ENCODE data around the gene PIGS.
"Not testable (repeated sequence)": the region's sequence is repeated elsewhere in the genome, so short reads cannot be mapped to it uniquely, and the experiment has no call there.

PIGS gene

DNA sequence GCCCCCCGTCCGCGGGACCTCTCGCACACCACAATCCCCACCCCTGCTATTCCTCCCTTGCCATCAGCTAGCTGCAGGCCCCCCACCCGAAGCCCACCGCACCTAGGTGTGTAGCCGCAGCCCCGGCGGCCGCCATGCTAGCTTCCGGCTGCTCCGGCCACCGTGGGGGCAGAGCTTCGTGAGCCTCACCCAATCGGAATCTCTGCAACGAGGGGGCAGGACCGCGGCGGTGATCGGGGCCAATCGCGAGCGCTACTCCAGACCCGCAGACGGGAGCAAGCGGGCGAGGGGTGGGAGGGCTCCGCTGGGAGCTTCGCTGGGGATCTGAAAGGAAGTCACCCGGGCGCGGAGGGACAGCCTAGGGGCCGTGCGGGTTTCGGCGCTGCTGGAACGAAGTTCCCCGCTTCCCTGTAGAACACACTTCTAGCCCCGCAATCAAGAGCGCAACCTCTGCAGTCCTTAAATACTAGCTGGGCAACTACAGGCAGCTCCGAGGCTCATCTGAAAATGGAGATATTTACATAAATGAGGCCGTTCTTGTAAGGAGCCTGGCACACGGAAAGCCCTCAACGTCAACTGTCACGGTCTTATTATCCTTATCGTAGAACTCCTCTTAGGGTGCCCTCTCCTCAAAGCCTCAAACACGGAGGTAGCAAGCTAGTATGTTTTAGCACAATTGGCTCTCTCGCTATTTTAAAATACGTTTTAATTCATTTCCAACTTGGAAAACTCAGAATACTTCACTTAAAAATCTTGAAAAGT is at the start of gene PIGS:
TSS of gene PIGS (minus strand) at position 164 of the 762 bp plus-strand sequence. CDS start at position 136, 28 bp downstream.
- peak; percentile 97 for DNase-seq

DNA sequence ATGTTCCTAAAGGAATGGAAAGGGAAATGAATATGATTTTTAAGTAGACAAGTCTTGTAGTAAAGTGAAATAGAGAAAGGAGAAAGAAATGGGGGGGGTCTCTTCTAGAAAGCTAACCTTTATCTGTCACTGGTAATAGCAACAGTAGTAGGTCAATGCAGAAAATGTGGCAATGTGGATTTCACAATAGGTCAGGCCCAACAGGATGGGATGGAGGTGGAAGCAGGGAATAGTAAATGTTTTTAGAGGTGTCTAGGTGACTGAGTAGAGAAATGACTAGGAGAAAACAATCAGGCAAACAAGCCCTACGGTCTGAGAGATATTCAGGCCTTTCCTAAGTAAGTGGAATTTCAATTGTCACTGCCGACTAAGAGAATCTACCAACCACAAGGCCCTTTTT is 48.7 kb upstream of the PIGS start:
- no peak for DNase-seq

- no peak for DNase-seq
Observed at GRCh38 chr17:28618464-28618863, 47.1 kb upstream of the PIGS start.

GRCh38 chr17:28616281-28616680 is 45.0 kb upstream of the PIGS start:
- no peak for DNase-seq

DNA sequence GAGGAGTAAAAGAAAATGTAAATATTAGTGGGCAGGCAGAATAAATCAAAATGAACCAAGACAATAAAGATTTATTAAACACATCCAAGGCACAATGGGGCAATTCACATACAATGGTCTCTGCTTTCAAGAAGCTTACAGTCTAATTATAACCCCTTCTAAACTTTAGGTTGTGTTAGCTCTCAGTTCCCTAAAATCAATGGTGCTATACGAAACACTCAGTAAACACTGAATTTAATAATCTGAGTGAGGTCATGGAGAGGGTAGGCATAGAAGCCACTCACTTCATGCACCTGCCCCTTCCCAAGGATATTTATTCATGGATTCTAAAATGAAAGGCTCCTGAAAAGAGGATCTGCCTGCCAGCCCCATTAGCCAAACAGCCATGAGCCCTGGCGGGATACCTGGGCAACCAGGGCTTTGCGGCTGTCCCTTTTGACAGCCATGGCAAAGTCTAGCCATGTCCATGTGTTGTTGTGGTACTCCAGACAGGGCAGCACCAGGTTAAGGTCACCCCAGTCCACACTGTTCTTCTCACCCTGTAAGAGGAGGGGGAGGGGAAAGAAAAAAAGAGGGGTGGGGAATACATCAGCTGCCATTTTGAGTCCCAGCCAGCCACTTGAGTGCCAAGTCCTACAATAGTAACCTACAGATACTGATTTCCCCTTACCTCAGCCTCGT is 44.1 kb upstream of the PIGS start:
- DNase-seq = no peak

DNA sequence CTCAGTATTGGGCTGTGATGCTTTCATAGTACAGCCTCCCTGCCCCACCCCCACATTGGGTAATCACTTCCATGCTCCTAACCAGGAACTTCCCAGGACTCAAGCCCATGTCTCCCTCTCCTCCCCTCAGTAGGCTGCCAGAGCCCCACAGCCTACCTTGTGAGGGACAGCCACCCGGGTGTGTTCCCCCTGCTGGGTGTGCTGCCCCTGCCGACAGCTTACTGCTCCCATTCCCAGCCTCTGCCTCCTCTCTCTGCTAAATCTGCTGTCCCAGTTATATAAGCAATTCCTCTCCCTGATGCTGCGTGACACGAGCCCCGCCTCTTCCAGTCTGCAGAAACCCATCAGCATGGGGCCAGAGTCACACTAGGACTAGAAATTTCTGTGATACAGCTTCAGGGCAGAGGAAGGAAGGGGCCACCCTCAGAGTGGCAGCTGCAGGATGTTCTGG is 42.6 kb upstream of the PIGS start, which contains the start of gene RSKR:
TSS of gene RSKR (minus strand) at position 255 of the 451 bp plus-strand sequence. CDS start at position 231, 24 bp downstream.
- DNase-seq = no peak

DNA sequence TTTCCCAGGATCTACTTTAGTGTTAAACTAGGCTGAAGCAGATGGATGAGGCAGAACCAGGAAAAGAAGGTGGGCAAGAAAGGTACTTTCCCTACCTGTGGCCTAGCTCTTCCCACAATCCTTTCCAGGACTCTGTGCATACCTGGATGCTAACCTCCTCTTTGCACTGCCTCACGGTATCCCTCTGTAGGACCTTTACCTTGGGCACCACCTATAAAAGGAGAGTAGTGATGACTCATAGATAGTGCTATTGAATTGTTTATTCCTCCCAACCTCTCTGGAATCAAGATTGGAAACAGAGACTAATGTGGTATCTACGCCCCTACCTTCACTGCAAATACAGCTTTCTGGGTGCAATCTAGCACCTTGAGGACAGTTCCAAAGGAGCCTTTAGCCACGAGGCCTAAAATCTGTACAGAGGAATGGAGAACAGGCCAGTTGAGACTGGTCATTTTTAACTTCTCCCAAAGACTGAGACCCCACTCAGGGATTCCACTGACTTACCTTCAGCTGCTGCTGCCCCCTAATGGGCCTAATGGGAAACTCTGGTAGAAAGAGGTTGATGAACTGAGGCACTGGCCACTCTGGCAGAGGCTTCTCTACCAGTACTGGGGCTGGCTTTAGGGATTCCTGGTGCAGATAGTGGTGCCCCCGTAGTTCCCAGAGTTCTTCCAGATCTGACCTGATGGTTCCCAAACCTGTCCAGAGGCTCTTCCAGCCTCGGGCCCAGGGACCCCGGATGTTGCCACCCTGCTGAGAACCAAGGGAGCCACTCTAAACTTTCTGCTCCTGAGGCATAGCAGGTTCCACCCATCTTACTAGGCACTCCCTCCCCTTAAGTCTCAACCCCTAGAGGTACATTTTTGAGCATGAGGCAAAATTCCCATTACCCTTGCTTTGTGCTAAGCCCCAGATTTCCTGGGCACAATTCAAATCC is 41.9 kb upstream of the PIGS start:
- DNase-seq = peak; percentile 55

DNA sequence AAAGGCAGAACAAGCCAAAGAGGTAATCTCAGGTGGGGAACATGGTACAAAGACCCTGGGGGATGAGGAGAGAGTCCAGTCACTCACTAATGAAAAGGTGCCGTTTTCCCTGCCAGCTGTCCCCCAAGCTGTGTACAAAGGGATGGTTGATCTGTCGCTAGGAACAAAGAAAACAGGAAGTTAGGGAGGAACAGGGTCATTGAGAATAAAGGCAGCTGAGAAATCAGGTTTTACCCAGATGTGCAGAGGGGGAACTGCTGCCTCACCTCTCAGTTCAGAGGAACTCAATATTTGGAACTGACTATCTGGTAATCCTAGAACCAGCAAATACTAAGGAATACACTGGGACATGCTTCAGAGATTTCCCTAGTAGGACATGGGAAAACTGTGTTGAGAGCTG is 41.2 kb upstream of the PIGS start:
- no peak for DNase-seq

GRCh38 chr17:28610376-28610775 is 39.1 kb upstream of the PIGS start:
- no peak for DNase-seq

DNA sequence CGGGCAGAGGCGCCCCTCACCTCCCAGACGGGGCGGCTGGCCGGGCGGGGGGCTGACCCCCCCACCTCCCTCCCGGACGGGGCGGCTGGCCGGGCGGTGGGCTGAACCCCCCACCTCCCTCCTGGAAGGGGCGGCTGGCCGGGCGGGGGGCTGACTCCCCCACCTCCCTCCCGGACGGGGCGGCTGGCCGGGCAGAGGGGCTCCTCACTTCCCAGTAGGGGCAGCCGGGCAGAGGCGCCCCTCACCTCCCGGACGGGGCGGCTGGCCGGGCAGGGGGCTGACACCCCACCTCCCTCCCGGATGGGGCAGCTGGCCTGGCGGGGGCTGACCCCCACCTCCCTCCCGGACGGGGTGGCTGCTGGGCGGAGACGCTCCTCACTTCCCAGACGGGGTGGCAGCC is 32.7 kb upstream of the PIGS start:
- DNase-seq = not testable (repeated sequence)

DNA sequence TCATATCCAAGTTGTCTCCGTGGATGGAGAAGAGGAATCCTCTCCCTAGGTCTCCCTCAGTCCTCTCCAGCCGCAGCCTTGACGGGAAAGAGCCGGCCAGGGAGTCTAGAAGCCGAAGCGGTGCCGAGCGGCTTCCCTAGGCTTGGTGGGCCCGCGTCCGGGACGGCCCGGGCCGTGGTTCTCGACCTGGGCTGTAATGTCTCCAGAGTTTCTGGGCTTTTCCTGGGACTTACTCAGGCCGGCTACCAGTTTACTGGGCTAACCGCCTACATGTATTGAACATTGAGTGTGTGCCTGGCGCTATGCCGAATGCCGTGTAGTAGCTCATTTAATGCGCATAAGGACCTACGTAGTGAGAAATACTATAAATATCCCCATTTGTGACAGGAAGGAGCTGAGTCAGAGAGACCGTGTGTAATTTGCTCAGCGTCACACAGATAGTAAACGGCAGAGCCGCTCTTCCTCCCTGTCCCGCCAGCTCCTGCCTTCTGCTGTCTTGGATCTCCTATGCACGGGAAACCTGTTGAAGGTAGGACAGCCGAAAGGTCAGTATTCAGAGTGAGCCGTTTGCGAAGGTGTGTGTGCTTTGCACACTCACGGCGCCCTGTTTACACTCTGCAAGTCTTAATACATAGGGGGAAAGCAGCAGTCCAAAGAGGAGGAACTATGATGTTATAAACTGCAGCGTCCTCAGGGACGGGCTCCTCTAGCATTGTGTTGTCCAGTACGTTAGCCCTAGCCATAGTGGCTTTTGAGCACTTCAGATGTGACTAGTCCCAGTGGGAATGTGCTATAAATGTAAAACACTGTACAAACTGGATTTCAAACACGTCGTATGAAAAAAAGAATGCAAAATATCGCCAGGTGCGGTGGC is 28.2 kb upstream of the PIGS start:
- DNase-seq = peak; percentile 83

- peak; percentile 97 for DNase-seq
Observed at GRCh38 chr17:28598799-28599310, 27.5 kb upstream of the PIGS start, which contains the start of gene SPAG5. SPAG5 (minus strand) TSS chr17:28599025; CDS start chr17:28598946, 79 bp downstream.

DNA sequence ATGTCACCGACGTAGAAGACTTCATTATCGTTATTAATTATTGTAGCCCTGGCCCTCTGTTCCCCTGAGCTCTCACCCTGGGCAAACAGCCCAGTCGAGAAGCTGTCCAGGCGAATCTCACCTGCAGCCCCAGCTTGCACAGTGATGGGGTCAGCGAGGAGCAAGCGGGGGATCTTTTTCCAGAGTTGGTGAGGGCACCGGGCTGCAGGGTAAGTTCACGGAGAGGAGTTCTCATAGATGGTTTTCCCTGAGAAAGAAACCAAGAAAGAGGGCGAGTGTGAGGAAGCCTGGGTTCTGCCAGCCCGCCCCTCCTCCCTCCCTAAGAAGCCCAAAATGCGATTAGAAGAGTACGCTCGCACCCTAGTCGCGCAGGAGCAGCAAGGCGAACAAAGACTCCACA is 27.1 kb upstream of the PIGS start:
- no peak for DNase-seq

DNA sequence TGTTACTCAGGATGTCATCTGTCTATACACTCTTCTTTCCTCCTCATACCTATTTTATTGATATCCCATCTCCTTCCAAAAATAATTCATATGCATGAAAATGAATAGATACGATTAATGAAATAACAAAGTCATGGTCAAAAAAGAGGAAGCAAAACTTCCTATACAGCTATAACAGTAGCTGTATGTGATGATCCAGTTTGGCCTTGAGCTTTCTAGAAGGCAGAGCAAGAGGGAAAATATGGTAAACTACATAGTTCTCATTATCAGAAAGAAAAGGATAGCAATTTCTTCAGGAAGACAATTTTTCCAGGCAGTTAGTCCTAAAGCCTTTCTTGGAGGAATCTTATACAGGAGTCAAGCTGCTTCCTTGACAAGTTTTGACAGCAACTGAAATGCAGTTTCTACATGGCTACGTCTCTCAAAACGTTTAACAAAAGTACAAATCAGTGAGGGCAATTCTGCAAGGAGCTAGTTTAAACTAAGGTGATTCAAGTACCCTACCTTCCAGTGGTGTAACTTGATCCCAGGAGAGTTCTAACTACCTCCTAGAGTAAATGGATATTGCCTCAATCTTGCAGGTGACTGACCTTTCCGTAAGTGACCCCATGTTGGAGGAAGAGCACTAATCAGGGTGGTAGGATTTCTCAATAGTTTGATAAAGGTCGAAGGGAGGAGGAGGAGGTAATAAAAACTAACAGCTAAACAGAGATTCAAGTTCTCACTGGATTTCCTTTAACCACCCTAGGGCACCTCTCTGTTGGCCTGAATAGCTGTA is 26.5 kb upstream of the PIGS start:
- DNase-seq = peak; percentile 42

- no peak for DNase-seq
Observed at GRCh38 chr17:28592260-28592659, 20.9 kb upstream of the PIGS start.

DNA sequence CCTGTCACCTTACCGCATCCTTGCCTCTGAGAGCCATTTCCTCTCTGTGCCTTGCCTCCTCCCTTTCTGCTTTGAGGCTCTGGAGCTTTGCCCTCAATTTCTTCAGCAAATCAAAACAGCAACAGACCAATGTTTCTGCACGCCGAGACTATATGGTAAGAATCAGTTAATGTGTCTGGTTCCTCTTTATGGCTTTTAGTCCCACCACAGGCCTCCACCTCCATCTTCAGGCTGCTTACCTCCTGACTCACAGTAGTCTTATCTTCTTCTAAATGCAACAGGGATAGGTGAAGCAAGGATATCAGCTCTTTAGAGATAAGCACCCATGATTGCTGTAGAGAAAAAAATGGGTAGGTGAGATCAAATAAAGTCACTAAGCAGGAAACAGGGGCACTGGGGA is 14.5 kb upstream of the PIGS start:
- DNase-seq = no peak

DNA sequence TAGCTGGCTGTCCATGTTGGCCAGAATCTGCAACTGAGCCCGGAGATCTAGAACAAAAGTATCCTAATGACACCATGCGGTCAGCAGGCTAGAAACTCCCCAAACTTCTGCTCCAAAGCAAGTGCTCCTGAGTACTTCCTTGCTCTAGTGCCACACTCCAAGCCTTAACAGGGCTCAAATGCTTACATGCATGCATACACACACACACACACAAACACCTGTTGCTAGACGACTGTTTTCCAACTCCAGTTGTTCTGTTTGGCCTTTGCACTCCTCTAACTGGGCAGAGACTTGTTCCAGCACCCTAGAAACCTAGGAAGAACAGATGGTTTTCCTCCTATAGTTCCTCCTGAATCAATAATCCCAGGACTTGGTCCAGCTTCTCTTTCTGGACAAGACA is 13.1 kb upstream of the PIGS start:
- no peak for DNase-seq

GRCh38 chr17:28582513-28582912 is 11.2 kb upstream of the PIGS start:
- no peak for DNase-seq

DNA sequence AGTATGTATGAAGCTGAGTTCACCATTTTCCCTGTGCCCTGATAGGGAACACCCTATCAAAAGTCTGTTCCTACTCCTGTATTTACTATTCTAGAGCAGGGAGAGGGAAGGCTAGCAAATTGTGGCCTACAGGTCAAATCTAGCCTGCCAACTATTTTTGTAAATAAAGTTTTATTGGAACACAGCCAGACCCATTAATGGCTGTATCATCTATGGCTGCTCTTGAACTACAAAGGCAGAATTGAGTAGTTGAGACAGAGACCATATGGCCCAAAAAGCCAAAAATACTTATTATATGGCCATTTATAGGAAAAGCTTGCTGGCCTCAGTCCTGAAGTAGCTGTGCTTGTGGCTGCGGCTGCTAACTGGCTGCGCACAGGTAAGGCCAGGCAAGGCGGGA is 9.6 kb upstream of the PIGS start:
- no peak for DNase-seq

GRCh38 chr17:28579526-28579925 is 8.2 kb upstream of the PIGS start:
- DNase-seq = no peak

Measured in hematopoietic multipotent progenitor cell treated with erythropoietin and hydrocortisone succinate and interleukin-3 and kit ligand, for 6 days (in vitro differentiated cells).